Measurements from ENCODE around the gene TRIL. TPM values are rescaled to one million over a fixed set of nuclear protein-coding genes. Genes with fewer than 3 reads are reported as not detected.

Gene TRIL
- total and polyA plus RNA-seq, 11 donors: 0.53 to 7.0 (median 3.2) TPM

GRCh38 chr7:28992798-28993197 lies 34.7 kb upstream of the TRIL start:
- WGBS, 4 donors: 72 to 79% (median 78%) methylated on average over 1 of the region's 1 CpG
- DNase-seq: no peak
- intact Hi-C loops (cut with DNase I): no loop called here
- H3K27me3 ChIP-seq: no peaks in the 10 kb centered on the region
- no peak for ATAC-seq
- no peak for TF ChIP-seq CTCF (IDR thresholded peaks at IDR 0.05)
- TF ChIP-seq POLR2A (IDR thresholded peaks at IDR 0.05): no peak
- H3K36me3 ChIP-seq: no peaks in the 10 kb centered on the region
- no peak overlapping the region for H3K27ac ChIP-seq
- H3K4me1 ChIP-seq: peaks cover 0 to 42% (median 24%) of the 10 kb centered on the region in 12 donors
- H3K9me3 ChIP-seq: no peaks in the 10 kb centered on the region
- H3K4me3 ChIP-seq: no peak overlapping the region

GRCh38 chr7:28990200-28990960 lies 32.2 kb upstream of the TRIL start:
- peak overlapping the region in 5 of 12 donors; percentile 16 to 46 (median 29) for H3K27ac ChIP-seq
- ATAC-seq (peak; percentile 56 to 82 (median 62)), DNase-seq (peak; percentile 74 to 85 (median 76))
- no peaks in the 10 kb centered on the region for H3K9me3 ChIP-seq
- no peaks in the 10 kb centered on the region for H3K36me3 ChIP-seq
- no peak for TF ChIP-seq CTCF (IDR thresholded peaks at IDR 0.05)
- TF ChIP-seq POLR2A (IDR thresholded peaks at IDR 0.05): no peak
- H3K4me3 ChIP-seq: no peak overlapping the region
- intact Hi-C loops (cut with DNase I): no loop called here
- H3K27me3 ChIP-seq: no peaks in the 10 kb centered on the region
- H3K4me1 ChIP-seq: peaks cover 0 to 52% (median 30%) of the 10 kb centered on the region in 12 donors
- 60 to 67% (median 65%) methylated on average over 11 of the region's 11 CpGs for WGBS, 4 donors

GRCh38 chr7:28989211-28989980 lies 31.3 kb upstream of the TRIL start:
- peaks cover 0 to 62% (median 39%) of the 10 kb centered on the region in 12 donors for H3K4me1 ChIP-seq
- no peaks in the 10 kb centered on the region for H3K9me3 ChIP-seq
- TF ChIP-seq POLR2A (IDR thresholded peaks at IDR 0.05) (no peak), CTCF (IDR thresholded peaks at IDR 0.05) (no peak)
- H3K36me3 ChIP-seq: no peaks in the 10 kb centered on the region
- no peak for DNase-seq
- H3K27me3 ChIP-seq: no peaks in the 10 kb centered on the region
- no peak overlapping the region for H3K4me3 ChIP-seq
- WGBS, 4 donors: 87 to 92% (median 91%) methylated on average over 6 of the region's 6 CpGs
- no peak for ATAC-seq
- intact Hi-C loops (cut with DNase I): no loop called here
- H3K27ac ChIP-seq: peak overlapping the region in 3 of 12 donors; percentile 29 to 46 (median 31)

- intact Hi-C loops (cut with DNase I): no loop called here
- Histone ChIP-seq H3K4me3 (no peak overlapping the region), H3K27ac (peak overlapping the region in 7 of 12 donors; percentile 2 to 66 (median 29)), H3K4me1 (peaks cover 0 to 68% (median 42%) of the 10 kb centered on the region in 12 donors), H3K9me3 (no peaks in the 10 kb centered on the region), H3K27me3 (no peaks in the 10 kb centered on the region), H3K36me3 (no peaks in the 10 kb centered on the region)
- DNase-seq (peak in 2 of 5 donors; percentile 41 to 49), ATAC-seq (no peak)
- no peak for TF ChIP-seq POLR2A (IDR thresholded peaks at IDR 0.05)
- TF ChIP-seq CTCF (IDR thresholded peaks at IDR 0.05): no peak
- WGBS, 4 donors: 73 to 86% (median 76%) methylated on average over 4 of the region's 4 CpGs
Measured at GRCh38 chr7:28988810-28989209, 30.7 kb upstream of the TRIL start.
